Neural cell (in vitro differentiated cells): ENCODE data around the gene TMEM245. TPM values are rescaled to one million over a fixed set of nuclear protein-coding genes. Genes with fewer than 3 reads are reported as not detected.

ENCODE experiments used
- H2AFZ ChIP-seq: fragments of 200-600, 300-800 bp; sonication (generic), shearing (Covaris generic); 2 replicates; pipeline ENCODE4 v1.6.0; 2014; ENCODE audit warnings: low read depth, mild to moderate bottlenecking, antibody characterized with exemption, low read length, moderate library complexity
- H3F3A ChIP-seq: fragments of 200-600 bp; shearing (Covaris generic); 2 replicates; pipeline ENCODE4 v1.6.1; 2016; ENCODE audit warnings: mild to moderate bottlenecking, moderate library complexity, mixed read lengths, antibody characterized with exemption, low read length; ENCODE audit not compliant: insufficient read depth, poor library complexity, severe bottlenecking
- H3K27ac ChIP-seq: fragments of 200-600, 300-800 bp; sonication (generic), shearing (Covaris generic); 2 replicates; pipeline ENCODE4 v1.5.1; 2014; ENCODE audit warnings: mild to moderate bottlenecking, low read length, moderate library complexity
- H3K27me3 ChIP-seq: fragments of 300-800, 200-600 bp; sonication (generic), shearing (Covaris generic); 2 replicates; pipeline ENCODE4 v1.6.0; 2014; ENCODE audit warnings: mild to moderate bottlenecking, low read depth, low read length, moderate library complexity; ENCODE audit not compliant: insufficient read depth
- H3K36me3 ChIP-seq: fragments of 300-800, 200-600 bp; sonication (generic), shearing (Covaris generic); 2 replicates; pipeline ENCODE4 v1.5.1; 2014; ENCODE audit warnings: mild to moderate bottlenecking, antibody characterized with exemption, low read length, moderate library complexity; ENCODE audit not compliant: insufficient read depth
- H3K4me2 ChIP-seq: fragments of 300-800, 200-600 bp; sonication (generic), shearing (Covaris generic); 2 replicates; pipeline ENCODE4 v1.6.0; 2014; ENCODE audit warnings: mild to moderate bottlenecking, low read length
- H3K4me3 ChIP-seq: fragments of 300-800, 200-600 bp; sonication (generic), shearing (Covaris generic); 2 replicates; pipeline ENCODE4 v1.5.1; 2014; ENCODE audit warnings: mild to moderate bottlenecking, low read length, moderate library complexity
- H3K79me2 ChIP-seq: fragments of 200-600 bp; shearing (Covaris generic); replicated peaks from 2 replicates; pipeline ENCODE4 v1.6.0; 2014; ENCODE audit warnings: mild to moderate bottlenecking, low read length, moderate library complexity; ENCODE audit not compliant: insufficient read depth
- H3K9ac ChIP-seq: fragments of 300-800, 200-600 bp; sonication (generic), shearing (Covaris generic); 2 replicates; pipeline ENCODE4 v1.6.1; 2016; ENCODE audit warnings: mild to moderate bottlenecking, low read length, mixed read lengths
- H3K9me2 ChIP-seq: fragments of 200-600 bp; shearing (Covaris generic); 2 replicates; pipeline ENCODE4 v1.6.1; 2016; ENCODE audit warnings: mild to moderate bottlenecking, low read length, mixed read lengths; ENCODE audit not compliant: insufficient read depth
- H3K9me3 ChIP-seq: fragments of 200-600, 300-800 bp; sonication (generic), shearing (Covaris generic); 2 replicates; pipeline ENCODE4 v1.6.1; 2016; ENCODE audit warnings: mild to moderate bottlenecking, mixed run types, low read length, moderate library complexity, mixed read lengths
- H4K20me1 ChIP-seq: fragments of 200-600 bp; shearing (Covaris generic); 2 replicates; pipeline ENCODE4 v1.6.1; 2016; ENCODE audit warnings: mild to moderate bottlenecking, mixed run types; ENCODE audit not compliant: insufficient read depth
- CTCF ChIP-seq: fragments of 450-650 bp; IDR thresholded peaks from 2 replicates; pipeline ENCODE4 v1.5.1; 2014; ENCODE audit warnings: antibody characterized with exemption, mild to moderate bottlenecking, moderate library complexity; ENCODE audit not compliant: poor library complexity, severe bottlenecking
- EP300 ChIP-seq: fragments of 450-650 bp; conservative IDR thresholded peaks from 2 replicates; pipeline ENCODE4 v1.6.1; 2014; ENCODE audit warnings: antibody characterized with exemption, mild to moderate bottlenecking, moderate library complexity; ENCODE audit not compliant: poor library complexity, severe bottlenecking
- EZH2 ChIP-seq: fragments of 200-600, 300-800 bp; shearing (Covaris generic), sonication (generic); IDR thresholded peaks from 2 replicates; pipeline ENCODE4 v1.6.1; 2014; ENCODE audit warnings: antibody characterized with exemption, low read length, borderline replicate concordance, mild to moderate bottlenecking; ENCODE audit not compliant: insufficient read depth, poor library complexity, severe bottlenecking
- MXI1 ChIP-seq: fragments of 450-650 bp; conservative IDR thresholded peaks from 2 replicates; pipeline ENCODE4 v1.6.1; 2014; ENCODE audit warnings: antibody characterized with exemption, mild to moderate bottlenecking; ENCODE audit not compliant: poor library complexity, severe bottlenecking
- POLR2AphosphoS5 ChIP-seq: IDR thresholded peaks from 2 replicates; pipeline ENCODE4 v1.6.1; 2012
- RAD21 ChIP-seq: fragments of 450-650 bp; conservative IDR thresholded peaks from 2 replicates; pipeline ENCODE4 v1.6.1; 2014; ENCODE audit warnings: antibody characterized with exemption, mild to moderate bottlenecking, moderate library complexity
- SMC3 ChIP-seq: fragments of 450-650 bp; conservative IDR thresholded peaks from 2 replicates; pipeline ENCODE4 v1.6.1; 2014; ENCODE audit warnings: antibody characterized with exemption, mild to moderate bottlenecking, moderate library complexity; ENCODE audit not compliant: poor library complexity
- TAF1 ChIP-seq: IDR thresholded peaks from 2 replicates; pipeline ENCODE4 v1.6.1; 2012; ENCODE audit warnings: low read depth
- polyA plus RNA-seq: library from polyadenylated mRNA; depleted of rRNA; stranded (reverse); fragments of >200 nt; gene quantifications from 2 replicates; pipeline ENCODE4 v1.2.3, GENCODE V29; 2014
- TF ChIP-seq, protein P1 (sequence below): IDR thresholded peaks from 2 replicates; pipeline ENCODE4 v1.6.1; 2012; ENCODE audit warnings: borderline replicate concordance

Gene TMEM245
- polyA plus RNA-seq, 1 donor from 2014 or later, result 32.1 TPM

GRCh38 chr9:108983885-108984284 lies 135.9 kb downstream of the TMEM245 start:
- Histone ChIP-seq H3K36me3 (no peaks in the 10 kb centered on the region), H3K79me2 (no peaks in the 10 kb centered on the region), H2AFZ (no peak overlapping the region), H3K9ac (no peak overlapping the region), H4K20me1 (no peaks in the 10 kb centered on the region), H3K4me2 (no peak overlapping the region), H3K27ac (no peak overlapping the region), H3F3A (no peaks in the 10 kb centered on the region), H3K4me3 (no peak overlapping the region), H3K9me2 (no peaks in the 10 kb centered on the region), H3K27me3 (no peaks in the 10 kb centered on the region), H3K9me3 (no peaks in the 10 kb centered on the region)
- TF ChIP-seq SMC3, result no peak
- no peak for TF ChIP-seq POLR2AphosphoS5
- no peak for TF ChIP-seq EP300
- no peak for TF ChIP-seq TAF1
- TF ChIP-seq EZH2, result no peak
- TF ChIP-seq CTCF, result no peak
- TF ChIP-seq, protein P1, sequence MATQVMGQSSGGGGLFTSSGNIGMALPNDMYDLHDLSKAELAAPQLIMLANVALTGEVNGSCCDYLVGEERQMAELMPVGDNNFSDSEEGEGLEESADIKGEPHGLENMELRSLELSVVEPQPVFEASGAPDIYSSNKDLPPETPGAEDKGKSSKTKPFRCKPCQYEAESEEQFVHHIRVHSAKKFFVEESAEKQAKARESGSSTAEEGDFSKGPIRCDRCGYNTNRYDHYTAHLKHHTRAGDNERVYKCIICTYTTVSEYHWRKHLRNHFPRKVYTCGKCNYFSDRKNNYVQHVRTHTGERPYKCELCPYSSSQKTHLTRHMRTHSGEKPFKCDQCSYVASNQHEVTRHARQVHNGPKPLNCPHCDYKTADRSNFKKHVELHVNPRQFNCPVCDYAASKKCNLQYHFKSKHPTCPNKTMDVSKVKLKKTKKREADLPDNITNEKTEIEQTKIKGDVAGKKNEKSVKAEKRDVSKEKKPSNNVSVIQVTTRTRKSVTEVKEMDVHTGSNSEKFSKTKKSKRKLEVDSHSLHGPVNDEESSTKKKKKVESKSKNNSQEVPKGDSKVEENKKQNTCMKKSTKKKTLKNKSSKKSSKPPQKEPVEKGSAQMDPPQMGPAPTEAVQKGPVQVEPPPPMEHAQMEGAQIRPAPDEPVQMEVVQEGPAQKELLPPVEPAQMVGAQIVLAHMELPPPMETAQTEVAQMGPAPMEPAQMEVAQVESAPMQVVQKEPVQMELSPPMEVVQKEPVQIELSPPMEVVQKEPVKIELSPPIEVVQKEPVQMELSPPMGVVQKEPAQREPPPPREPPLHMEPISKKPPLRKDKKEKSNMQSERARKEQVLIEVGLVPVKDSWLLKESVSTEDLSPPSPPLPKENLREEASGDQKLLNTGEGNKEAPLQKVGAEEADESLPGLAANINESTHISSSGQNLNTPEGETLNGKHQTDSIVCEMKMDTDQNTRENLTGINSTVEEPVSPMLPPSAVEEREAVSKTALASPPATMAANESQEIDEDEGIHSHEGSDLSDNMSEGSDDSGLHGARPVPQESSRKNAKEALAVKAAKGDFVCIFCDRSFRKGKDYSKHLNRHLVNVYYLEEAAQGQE, result no peak
- no peak for TF ChIP-seq MXI1
- TF ChIP-seq RAD21, result no peak

DNA sequence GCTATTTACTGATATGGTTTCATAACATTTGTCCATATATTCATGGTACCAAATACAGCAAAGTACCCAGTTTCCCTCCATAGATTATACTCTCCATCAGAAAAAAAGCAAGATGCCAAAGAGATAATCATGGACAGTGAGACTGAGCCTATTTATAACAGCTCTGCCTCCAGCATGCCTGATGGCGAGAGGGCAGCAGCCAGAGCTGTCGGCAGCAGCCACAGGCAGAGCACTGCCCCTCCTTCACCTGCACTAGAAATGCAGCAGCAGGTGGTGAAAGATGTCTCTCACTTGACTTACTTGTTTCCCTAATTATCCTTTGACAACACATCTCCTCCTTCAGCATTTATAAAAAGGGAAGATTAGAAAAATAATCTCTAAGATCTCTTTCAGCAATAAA lies 138.9 kb downstream of the TMEM245 start:
- H3K36me3 ChIP-seq, result no peaks in the 10 kb centered on the region
- no peak overlapping the region for H3K9ac ChIP-seq
- no peaks in the 10 kb centered on the region for H3K9me3 ChIP-seq
- no peak overlapping the region for H3K4me2 ChIP-seq
- H3F3A ChIP-seq, result no peaks in the 10 kb centered on the region
- no peak for TF ChIP-seq CTCF
- no peak for TF ChIP-seq EZH2
- no peak for TF ChIP-seq MXI1
- no peak for TF ChIP-seq POLR2AphosphoS5
- TF ChIP-seq, protein P1, result no peak
- TF ChIP-seq RAD21, result no peak
- H3K27ac ChIP-seq, result no peak overlapping the region
- H3K4me3 ChIP-seq, result no peak overlapping the region
- H3K27me3 ChIP-seq, result no peaks in the 10 kb centered on the region
- no peaks in the 10 kb centered on the region for H3K9me2 ChIP-seq
- no peaks in the 10 kb centered on the region for H3K79me2 ChIP-seq
- H2AFZ ChIP-seq, result no peak overlapping the region
- H4K20me1 ChIP-seq, result no peaks in the 10 kb centered on the region
